HCT116 (cell line): Measurements from ENCODE around the gene VDAC2. TPM values are rescaled to one million over a fixed set of nuclear protein-coding genes. Genes with fewer than 3 reads are reported as not detected.

Experiments used
- ATAC-seq: fragments of 200-7000 bp; cut with Tn5 transposase; 2 replicates; pipeline ENCODE4 v1.9.1; 2020; ENCODE audit warnings: mild to moderate bottlenecking, moderate library complexity
- BruUV-seq: library from RNA; stranded (reverse); fragments of 400-500 nt; replicated peaks from 2 replicates; lab custom pipeline; 2021; lab: Mats Ljungman, UMichigan
- CTCF ChIA-PET: fragments of 300-600 bp; sonication (Branson Sonifier 250); formaldehyde crosslinking; loops from one replicate; lab custom pipeline; 2021; ENCODE audit warnings: antibody characterized with exemption; lab: Charles Lee
- POLR2A ChIA-PET: fragments of 300-600, 350-600 bp; sonication (Branson Sonifier 250); formaldehyde crosslinking; loops from one replicate; lab custom pipeline; 2021; ENCODE audit warnings: antibody characterized with exemption; lab: Charles Lee
- RAD21 ChIA-PET, 2 experiments: fragments of 300-600 bp; sonication (Branson Sonifier 250); formaldehyde crosslinking; loops; one replicate each; lab custom pipeline; 2023; ENCODE audit warnings: low total read pairs in 2 of 2; ENCODE audit not compliant: uncharacterized antibody in 2 of 2, unreplicated experiment in 2 of 2, low non-redundant PET in 1 of 2; lab: Charles Lee
- DNase-seq: peaks from one replicate; pipeline ENCODE4 v3.0.0-alpha.2; 2010; ENCODE audit warnings: low read depth, low spot score
- H2AFZ ChIP-seq: fragments of 200-600 bp; shearing (Covaris generic), sonication (generic); 2 replicates; pipeline ENCODE4 v1.6.1; 2017; ENCODE audit warnings: low read depth, mixed run types, mixed read lengths, antibody characterized with exemption, low read length; ENCODE audit not compliant: poor library complexity, severe bottlenecking
- H3K27ac ChIP-seq: 2 replicates; pipeline ENCODE4 v1.5.1; 2012; ENCODE audit warnings: low read depth, low read length
- H3K27me3 ChIP-seq: fragments of 200-600 bp; sonication (generic); 2 replicates; pipeline ENCODE4 v1.6.1; 2016; ENCODE audit warnings: mixed run types, low read length, mixed read lengths; ENCODE audit not compliant: insufficient read depth
- H3K36me3 ChIP-seq, 2 experiments: fragments of 200-500 bp in 1 of 2; fragments of 200-600 bp in 1 of 2; sonication (Bioruptor generic) in 1 of 2; sonication (generic) in 1 of 2; 2 replicates each; pipeline versions ENCODE4 v1.5.1 to v1.6.1; 2014 to 2016; ENCODE audit warnings: low read length in 2 of 2, inconsistent platforms in 1 of 2, mixed read lengths in 1 of 2, mixed run types in 1 of 2; ENCODE audit not compliant: insufficient read depth in 2 of 2, control insufficient read depth in 1 of 2
- H3K4me1 ChIP-seq, 2 experiments: fragments of 200-600 bp in 1 of 2; sonication (generic) in 1 of 2; 2 replicates each; pipeline versions ENCODE4 v1.5.1 to v1.6.1; 2012 to 2017; ENCODE audit warnings: low read length in 2 of 2, inconsistent platforms in 1 of 2, mild to moderate bottlenecking in 1 of 2, mixed read lengths in 1 of 2, mixed run types in 1 of 2, moderate library complexity in 1 of 2; ENCODE audit not compliant: insufficient read depth in 2 of 2, control insufficient read depth in 1 of 2
- H3K4me2 ChIP-seq: fragments of 200-600 bp; sonication (generic); 2 replicates; pipeline ENCODE4 v1.6.1; 2017; ENCODE audit warnings: mixed run types, low read length, mixed read lengths
- H3K4me3 ChIP-seq, 2 experiments: fragments of 200-600 bp in 1 of 2; sonication (generic) in 1 of 2; replicated peaks in 1 of 2; 2 replicates each; pipeline ENCODE4 v1.5.1; 2011 to 2016; ENCODE audit warnings: low read length in 2 of 2, control low read depth in 1 of 2, low read depth in 1 of 2, mild to moderate bottlenecking in 1 of 2, mixed read lengths in 1 of 2, mixed run types in 1 of 2
- H3K79me2 ChIP-seq: fragments of 200-600 bp; sonication (generic); 2 replicates; pipeline ENCODE4 v1.6.1; 2017; ENCODE audit warnings: mild to moderate bottlenecking, mixed run types, low read length, moderate library complexity, mixed read lengths; ENCODE audit not compliant: insufficient read depth
- H3K9ac ChIP-seq: fragments of 200-600 bp; sonication (generic); 2 replicates; pipeline ENCODE4 v1.6.1; 2016; ENCODE audit warnings: low read length, mixed read lengths
- H3K9me2 ChIP-seq: fragments of 200-600 bp; sonication (generic), shearing (Covaris generic); 2 replicates; pipeline ENCODE4 v1.6.1; 2017; ENCODE audit warnings: mixed run types, mild to moderate bottlenecking, moderate library complexity; ENCODE audit not compliant: insufficient read depth
- H3K9me3 ChIP-seq, 2 experiments: fragments of 200-500 bp in 1 of 2; fragments of 200-600 bp in 1 of 2; sonication (Bioruptor generic) in 1 of 2; sonication (generic) in 1 of 2; 2 replicates each; pipeline ENCODE4 v1.6.1; 2014 to 2017; ENCODE audit warnings: low read length in 2 of 2, mixed read lengths in 2 of 2, inconsistent platforms in 1 of 2, low read depth in 1 of 2, mild to moderate bottlenecking in 1 of 2, mixed run types in 1 of 2, moderate library complexity in 1 of 2; ENCODE audit not compliant: control insufficient read depth in 1 of 2, insufficient read depth in 1 of 2
- H4K20me1 ChIP-seq: fragments of 200-600 bp; sonication (generic), shearing (Covaris generic); 2 replicates; pipeline ENCODE4 v1.6.1; 2017; ENCODE audit warnings: mixed run types, mild to moderate bottlenecking, moderate library complexity; ENCODE audit not compliant: insufficient read depth
- ATF3 ChIP-seq: IDR thresholded peaks from 2 replicates; pipeline ENCODE4 v1.6.1; 2012
- CBX3 ChIP-seq: IDR thresholded peaks from 2 replicates; pipeline ENCODE4 v1.6.1; 2012; ENCODE audit warnings: low read depth
- EGR1 ChIP-seq: IDR thresholded peaks from 2 replicates; pipeline ENCODE4 v1.6.1; 2012; ENCODE audit warnings: low read depth
- ELF1 ChIP-seq: IDR thresholded peaks from 2 replicates; pipeline ENCODE4 v1.6.1; 2012; ENCODE audit warnings: low read depth, borderline replicate concordance
- FOSL1 ChIP-seq: IDR thresholded peaks from 2 replicates; pipeline ENCODE4 v1.6.1; 2012; ENCODE audit warnings: low read depth
- MAX ChIP-seq: IDR thresholded peaks from 2 replicates; pipeline ENCODE4 v1.6.1; 2012
- POLR2A ChIP-seq: IDR thresholded peaks from 2 replicates; pipeline ENCODE4 v1.7.0; 2011; ENCODE audit warnings: borderline replicate concordance; ENCODE audit not compliant: insufficient read depth, insufficient read length; ENCODE audit errors: extremely low read depth
- POLR2AphosphoS5 ChIP-seq: IDR thresholded peaks from 2 replicates; pipeline ENCODE4 v1.6.1; 2011; ENCODE audit warnings: mild to moderate bottlenecking, low read depth, low read length, moderate library complexity
- SIN3A ChIP-seq: IDR thresholded peaks from 2 replicates; pipeline ENCODE4 v1.6.1; 2012; ENCODE audit warnings: low read depth
- SP1 ChIP-seq: IDR thresholded peaks from 2 replicates; pipeline ENCODE4 v1.6.1; 2012; ENCODE audit warnings: low read depth
- ZFX ChIP-seq: fragments of 450-650 bp; IDR thresholded peaks from 2 replicates; pipeline ENCODE4 v1.6.1; 2017
- ZNF274 ChIP-seq: fragments of 200-500 bp; sonication (Bioruptor generic); IDR thresholded peaks from 2 replicates; pipeline ENCODE4 v1.6.1; 2014; ENCODE audit warnings: mild to moderate bottlenecking, low read depth, low read length, inconsistent platforms
- intact Hi-C: fragments of 100-400 bp; cut with micrococcal nuclease; formaldehyde crosslinking; loops from 2 replicates; pipeline ENCODE4 v1.10.0; 2022
- total RNA-seq: library from RNA; stranded (reverse); gene quantifications from one replicate; pipeline ENCODE4 v1.2.1, GENCODE V29; 2021; ENCODE audit not compliant: unreplicated experiment

The VDAC2 gene
- total RNA-seq, 1 experiment from 2014 or later = 289 TPM

DNA sequence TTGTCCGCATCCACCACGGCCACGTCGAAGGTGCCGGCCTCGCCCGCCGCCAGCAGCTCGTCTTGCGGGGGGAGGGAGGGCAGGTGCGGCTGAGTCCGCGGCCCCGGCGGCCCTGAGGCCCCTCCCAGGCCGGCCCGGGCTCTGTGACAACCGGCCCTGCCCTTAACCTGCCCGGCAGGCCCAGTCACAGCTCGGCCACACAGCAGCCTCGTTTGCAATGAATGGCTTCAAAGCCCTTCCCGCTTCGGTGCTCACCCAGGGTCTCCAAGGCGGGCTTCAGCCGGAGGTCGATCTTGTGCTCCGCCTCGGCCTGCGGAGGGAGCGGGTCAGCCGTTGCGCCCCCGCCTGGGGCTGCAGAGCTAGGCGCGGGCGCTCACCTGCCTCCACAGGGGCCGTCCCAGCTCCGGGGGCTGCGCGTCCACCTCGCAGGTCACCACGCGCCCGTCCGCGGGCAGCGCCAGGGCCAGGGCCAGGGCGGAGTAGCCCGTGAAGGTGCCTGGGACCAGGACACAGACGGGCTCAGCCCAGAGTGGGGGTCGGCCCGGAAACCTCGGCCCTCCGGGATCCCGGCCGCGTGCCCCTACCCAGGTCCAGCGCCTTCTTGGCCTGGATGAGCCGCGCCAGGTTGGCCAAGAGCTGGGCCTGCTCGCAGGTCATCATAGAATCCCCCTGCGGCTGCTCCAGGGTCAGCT, 24.2 kb downstream of the VDAC2 start:
- no peaks in the 10 kb centered on the region for H3K9me3 ChIP-seq
- peaks cover 18 to 29% of the 10 kb centered on the region in 2 experiments for H3K36me3 ChIP-seq
- DNase-seq (no peak), ATAC-seq (peak; percentile 31)
- no TSS peak for BruUV-seq
- peak overlapping the region; percentile 90 for H3K9ac ChIP-seq
- H3K4me3 ChIP-seq = peak overlapping the region; percentile 71 to 78
- H3K27ac ChIP-seq = peak overlapping the region; percentile 92
- ChIA-PET RAD21 (interaction anchor here (0.8 to 0.9 kb wide), 2 partner anchors 167 to 409 kb away, joined by 3 to 5 read pairs; partner anchors contain the start of gene ZNF503 (in 1 of the 2)), POLR2A (interaction anchor here (1.0 to 2.5 kb wide), 3 partner anchors 24 to 167 kb away, joined by 4 to 14 read pairs (median 5); partner anchors contain the start of genes VDAC2 and ZNF503), CTCF (interaction anchor here (0.6 to 2.8 kb wide), 10 partner anchors 29 to 1349 kb away, joined by 3 to 47 read pairs (median 4); a partner anchor contains a TSS)
- no peaks in the 10 kb centered on the region for H3K27me3 ChIP-seq
- peaks cover 5% of the 10 kb centered on the region; the same call in 1 of the 2 replicates for H4K20me1 ChIP-seq
- H2AFZ ChIP-seq = no peak overlapping the region
- H3K9me2 ChIP-seq = no peaks in the 10 kb centered on the region
- intact Hi-C loops = loop anchor here (1.0 to 5.0 kb wide), 4 partner anchors 47 to 1067 kb away; no protein-coding TSS in a partner anchor
- peaks cover 28% of the 10 kb centered on the region for H3K79me2 ChIP-seq
- H3K4me1 ChIP-seq = peaks cover 2 to 29% of the 10 kb centered on the region in 2 experiments; a peak in 3 of 4 replicates
- peak overlapping the region; percentile 93 for H3K4me2 ChIP-seq
- no peak for TF ChIP-seq POLR2A
- TF ChIP-seq MAX = peak; percentile 47; the same call in 1 of the 2 replicates
- no peak for TF ChIP-seq ZNF274
- TF ChIP-seq SP1 = no peak
- peak; percentile 64; the same call in 1 of the 2 replicates for TF ChIP-seq ZFX
- no peak for TF ChIP-seq CBX3
- TF ChIP-seq SIN3A = no peak
- TF ChIP-seq ELF1 = no peak
- no peak for TF ChIP-seq ATF3
- peak; percentile 9; the same call in 1 of the 2 replicates for TF ChIP-seq EGR1
- no peak for TF ChIP-seq FOSL1
- no peak for TF ChIP-seq POLR2AphosphoS5
